ENCODE measurements around the gene HDAC5.

DNA sequence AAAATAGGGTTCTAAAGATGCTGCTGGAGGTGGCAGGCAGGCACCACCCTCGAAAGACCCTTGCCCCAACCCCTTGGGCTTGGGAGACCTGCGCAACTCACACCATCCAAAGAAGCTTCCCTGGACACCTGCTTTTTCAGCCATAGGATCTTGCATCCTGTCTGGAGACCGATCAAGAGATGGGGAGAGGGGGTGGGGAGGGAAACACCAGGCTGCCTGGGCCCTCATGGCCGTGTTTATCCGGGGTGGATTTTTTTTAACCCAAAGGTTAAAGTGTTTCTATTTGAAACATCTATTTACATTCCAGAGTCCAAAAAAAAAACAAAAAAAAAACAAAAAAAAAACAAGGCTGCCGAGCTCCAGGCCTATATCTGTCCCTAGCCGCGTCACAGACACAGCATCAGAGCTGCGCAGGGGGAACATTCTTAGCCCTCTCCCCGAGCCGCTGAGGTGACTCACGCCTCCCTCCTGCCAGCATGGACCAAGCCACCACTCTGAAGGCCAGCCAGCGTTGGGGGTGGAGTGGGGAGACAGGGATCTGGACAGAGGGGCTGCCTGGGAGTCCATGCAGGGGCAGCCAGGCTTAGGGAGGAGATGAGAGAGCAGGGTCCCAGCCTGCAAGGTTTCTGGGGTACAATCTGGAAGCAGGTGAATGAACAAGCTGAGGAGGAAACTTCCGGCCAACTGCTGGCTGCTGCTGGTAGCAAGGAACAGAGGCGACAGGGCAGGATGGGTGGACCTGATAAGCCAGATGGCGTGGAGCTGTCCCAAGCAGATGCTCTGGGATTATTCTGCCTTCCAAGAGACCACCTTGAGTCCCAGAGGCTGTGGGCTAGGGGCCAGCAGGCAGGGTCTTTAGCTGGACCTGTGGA is 14.8 kb downstream of the HDAC5 start:
- TF ChIP-seq CTCF (IDR thresholded peaks at IDR 0.05), result no peak
- no peak for TF ChIP-seq POLR2AphosphoS5 (IDR thresholded peaks at IDR 0.05)

All from breast epithelium (tissue), 3 donors.